Placental pericyte (primary cell): ENCODE results near the gene CORO7. TPM values are rescaled to one million over a fixed set of nuclear protein-coding genes. Genes with fewer than 3 reads are reported as not detected.

Source experiments
- small RNA-seq: library from RNA; depleted of rRNA; stranded (forward); fragments of <200 nt; gene quantifications from one replicate; pipeline ENCODE3, GENCODE V24; 2012; ENCODE audit warnings: low replicate concordance
- total RNA-seq: library from RNA; depleted of rRNA; stranded (reverse); fragments of >200 nt; gene quantifications from 2 replicates; pipeline ENCODE4 v1.2.3, GENCODE V29; 2012

CORO7 gene
- total RNA-seq: 26.9 and 30.5 TPM in 2 replicates

GRCh38 chr16:4416200-4417032, at the start of gene CORO7:
Gene CORO7 (minus strand): TSS chr16:4416596. CDS start chr16:4416518, 78 bp downstream.

DNA sequence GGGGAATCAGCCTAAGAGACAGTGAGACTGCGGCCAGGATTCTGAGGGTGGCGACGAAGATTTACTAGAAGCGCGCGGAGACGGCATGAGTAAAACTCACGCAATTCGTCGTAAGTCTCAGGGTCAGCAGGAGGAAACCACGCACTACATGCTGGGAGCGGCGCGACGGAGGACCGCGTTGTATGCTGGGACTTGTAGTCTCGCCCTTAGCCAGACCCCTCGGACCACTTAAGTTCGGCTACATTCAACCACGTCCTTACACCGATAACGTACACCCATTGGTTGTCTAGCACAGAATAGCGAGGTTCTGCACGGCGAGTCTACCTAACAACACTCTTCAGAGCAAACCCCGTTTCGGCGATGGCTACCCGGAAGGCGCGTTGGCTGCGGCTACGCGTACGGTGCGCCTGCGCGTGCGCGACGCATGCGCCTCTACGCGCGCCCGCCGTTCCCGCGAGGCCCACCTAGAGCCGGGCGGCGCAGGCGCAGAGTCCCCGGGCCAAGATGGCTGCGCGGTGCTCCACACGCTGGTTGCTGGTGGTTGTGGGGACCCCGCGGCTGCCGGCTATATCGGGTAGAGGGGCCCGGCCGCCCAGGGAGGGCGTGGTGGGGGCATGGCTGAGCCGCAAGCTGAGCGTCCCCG, 9.1 kb upstream of the CORO7 start, which contains the start of gene DNAJA3:
TSS of gene DNAJA3 (plus strand) at position 491 of the 643 bp plus-strand sequence. CDS start at position 505, 14 bp downstream.

DNA sequence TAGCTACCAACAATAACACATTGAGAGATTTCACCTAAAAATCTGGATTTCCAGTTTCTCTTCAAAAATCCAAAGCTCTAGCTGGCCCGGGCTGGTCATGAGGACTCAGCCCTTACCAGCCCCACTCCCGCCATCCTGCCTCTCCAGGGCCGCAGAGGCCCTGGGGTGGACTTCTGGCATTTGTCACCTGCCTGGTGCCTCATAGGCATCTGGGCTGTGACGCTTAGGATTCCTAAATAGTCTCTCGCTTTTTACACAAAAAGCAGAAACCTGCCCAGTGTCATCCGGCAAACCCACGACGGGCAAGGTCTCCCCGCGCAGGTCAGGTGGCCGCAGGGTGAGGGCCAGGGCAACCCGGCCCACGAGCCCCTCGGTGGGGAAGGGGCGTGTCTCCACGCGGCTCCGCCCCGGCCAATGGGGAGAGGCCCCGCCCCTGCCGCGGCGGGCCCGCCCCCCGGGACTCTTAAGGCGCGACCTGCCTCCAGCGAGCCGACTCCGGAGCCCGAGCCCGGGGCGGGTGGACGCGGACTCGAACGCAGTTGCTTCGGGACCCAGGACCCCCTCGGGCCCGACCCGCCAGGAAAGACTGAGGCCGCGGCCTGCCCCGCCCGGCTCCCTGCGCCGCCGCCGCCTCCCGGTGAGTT, 44.9 kb downstream of the CORO7 start, which contains the start of gene VASN:
TSS of gene VASN (plus strand) at position 492 of the 644 bp plus-strand sequence. CDS start 9,030 bp downstream, outside the sequence.

DNA sequence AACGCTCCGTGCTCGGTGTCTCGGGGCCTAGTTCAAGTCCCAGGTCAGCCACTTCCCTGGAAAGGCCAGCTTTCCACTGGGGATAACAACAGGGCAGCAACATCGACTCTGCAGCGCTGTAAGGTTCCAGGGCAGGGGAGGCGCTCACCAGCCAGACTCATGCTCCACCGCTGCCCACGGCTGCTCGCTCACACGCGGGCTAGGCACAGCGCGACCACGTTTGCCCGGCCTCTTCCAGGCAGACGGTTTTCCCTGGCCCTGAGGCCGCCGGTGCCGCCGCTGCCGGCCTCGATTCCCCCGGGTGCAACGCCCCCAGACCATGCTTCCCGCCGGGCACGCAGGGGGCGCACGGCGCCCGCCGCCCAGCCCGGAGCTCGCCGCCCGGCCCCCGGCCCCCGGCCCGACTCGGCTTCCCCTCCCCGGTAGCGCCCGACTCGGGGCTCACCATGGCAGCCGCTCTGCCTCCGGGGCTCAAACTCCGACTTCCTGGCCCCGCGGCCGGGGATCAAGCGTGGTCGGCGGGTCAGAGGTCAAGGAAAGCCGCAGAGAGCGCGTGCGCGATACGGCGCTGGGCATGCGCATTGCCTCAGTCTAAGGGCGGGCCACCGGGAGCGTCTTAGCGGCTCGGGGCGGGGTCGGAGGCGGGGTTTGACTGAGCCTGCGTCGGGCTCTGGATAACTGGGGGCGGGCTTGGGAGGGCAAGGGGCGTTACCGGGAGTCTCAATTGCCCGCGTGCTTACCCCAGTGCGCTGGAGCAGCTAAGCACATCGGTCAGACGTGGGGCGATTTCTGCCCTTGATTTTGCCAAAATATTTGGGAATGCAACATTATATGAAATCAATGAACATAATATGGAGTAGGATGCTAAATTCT, 65.4 kb downstream of the CORO7 start, which contains the start of gene PAM16:
TSS of gene PAM16 (minus strand) at position 535 of the 873 bp plus-strand sequence. CDS start at position 448, 87 bp downstream.

DNA sequence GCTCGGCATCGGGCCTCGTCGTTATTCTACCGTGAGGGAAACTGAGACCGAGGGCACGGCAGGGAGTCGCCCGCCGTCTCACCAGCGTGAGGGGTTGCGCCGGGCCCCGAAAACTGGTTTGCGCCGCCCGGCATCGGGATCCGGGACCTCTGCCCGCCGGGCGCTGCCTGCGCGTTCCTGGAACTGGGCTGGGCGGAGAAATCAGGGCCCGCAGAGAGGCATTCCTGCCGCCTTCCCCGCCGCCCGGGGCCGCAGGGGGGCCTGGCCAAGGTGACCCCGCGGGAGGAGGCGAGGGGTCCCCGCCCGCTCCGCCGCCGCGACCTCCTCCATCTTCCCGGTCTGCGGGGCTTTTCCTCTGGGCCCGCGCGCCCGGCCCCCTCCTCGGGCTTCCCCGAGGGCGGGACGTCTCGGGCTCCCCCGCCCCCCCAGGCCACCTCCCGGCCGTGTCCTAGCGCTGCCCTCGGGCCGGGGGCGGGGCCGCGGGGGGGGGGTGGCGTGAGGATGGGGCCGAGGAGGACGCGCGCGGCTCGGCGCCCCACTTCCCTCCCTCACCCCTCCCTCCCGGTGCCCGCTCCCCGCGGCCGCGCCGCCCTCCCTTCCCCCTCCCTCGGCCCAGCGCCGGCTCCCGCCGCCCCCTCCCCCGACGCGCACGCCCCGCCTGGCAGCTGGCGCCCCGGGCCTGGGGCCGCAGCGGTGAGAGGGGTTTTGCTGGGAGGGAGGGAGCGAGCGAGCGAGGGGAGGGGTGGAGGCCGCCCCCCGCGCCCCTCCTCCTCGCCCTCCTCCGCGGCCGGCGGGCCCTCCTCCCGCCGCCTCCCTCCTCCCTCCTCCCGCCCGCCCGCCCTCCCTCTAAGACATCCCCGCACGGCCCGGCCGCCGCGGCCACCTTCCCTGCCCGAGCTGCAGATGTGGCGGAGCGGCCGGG, 100.9 kb downstream of the CORO7 start, which contains the start of gene GLIS2:
TSS of gene GLIS2 (plus strand) at position 882 of the 922 bp plus-strand sequence. CDS start 16,214 bp downstream, outside the sequence.

Small RNA genes lying within 50 kb of the gene (small RNA-seq; reads per million reads assigned to genes)
- not detected for gene AC012676.2

Other genes starting within 250 kb of the CORO7 start
- not detected in 2 replicates for gene SRL, start 174.5 kb downstream of the CORO7 start, total RNA-seq
- 8.1 and 10.0 TPM in 2 replicates for gene TFAP4, start 143.6 kb downstream of the CORO7 start, total RNA-seq
- 3.7 and 5.3 TPM in 2 replicates for gene GLIS2, start 100.5 kb downstream of the CORO7 start, total RNA-seq
- gene PAM16, start 65.3 kb downstream of the CORO7 start, total RNA-seq: 19.9 and 28.2 TPM in 2 replicates
- 142 and 358 TPM in 2 replicates for gene VASN, start 44.7 kb downstream of the CORO7 start, total RNA-seq
- gene DNAJA3, start 9.3 kb upstream of the CORO7 start, total RNA-seq: 50.8 and 63.1 TPM in 2 replicates
- gene NMRAL1, start 58.0 kb upstream of the CORO7 start, total RNA-seq: 66.7 and 85.1 TPM in 2 replicates
- gene HMOX2, start 59.8 kb upstream of the CORO7 start, total RNA-seq: 57.1 and 68.4 TPM in 2 replicates
- gene CDIP1, start 122.2 kb upstream of the CORO7 start, total RNA-seq: 13.9 and 19.0 TPM in 2 replicates
- gene C16orf96, start 139.7 kb upstream of the CORO7 start, total RNA-seq: under 0.01 TPM in 2 replicates
- gene UBALD1, start 198.3 kb upstream of the CORO7 start, total RNA-seq: 11.4 and 12.2 TPM in 2 replicates
- gene MGRN1, start 208.2 kb upstream of the CORO7 start, total RNA-seq: 53.0 and 56.8 TPM in 2 replicates